ENCODE measurements around the gene LRP10.

LRP10 gene

GRCh38 chr14:22929104-22929960, 57.8 kb downstream of the LRP10 start, which contains the start of gene PRMT5:
PRMT5 (minus strand) TSS chr14:22929376; CDS start chr14:22929361, 15 bp downstream.
- TF ChIP-seq POLR2AphosphoS5 (IDR thresholded peaks at IDR 0.05; ENCODE audit: low read depth, low read length) (peak; percentile 79), FOXP2 (optimal IDR thresholded peaks at IDR 0.05; ENCODE audit: borderline replicate concordance, extremely low read depth, extremely low read length, insufficient read depth) (no peak), SIN3A (IDR thresholded peaks at IDR 0.05; ENCODE audit: borderline replicate concordance, insufficient read depth, low read length) (no peak), REST (IDR thresholded peaks at IDR 0.05; ENCODE audit: insufficient read depth in 1 of 2, low read depth in 2 of 2, low read length in 2 of 2) (0 out of 4 replicates have a peak, but pooled peaks have one; percentile 6 to 39), TAF1 (IDR thresholded peaks at IDR 0.05; ENCODE audit: borderline replicate concordance, insufficient read depth, low read length) (peak; percentile 78; the same call in 1 of the 2 replicates)

GRCh38 chr14:22929961-22930364, 58.4 kb downstream of the LRP10 start:
- TF ChIP-seq REST (IDR thresholded peaks at IDR 0.05; ENCODE audit: insufficient read depth in 1 of 2, low read depth in 2 of 2, low read length in 2 of 2) = no peak
- TF ChIP-seq TAF1 (IDR thresholded peaks at IDR 0.05; ENCODE audit: borderline replicate concordance, insufficient read depth, low read length) = no peak
- TF ChIP-seq SIN3A (IDR thresholded peaks at IDR 0.05; ENCODE audit: borderline replicate concordance, insufficient read depth, low read length) = no peak
- no peak for TF ChIP-seq FOXP2 (optimal IDR thresholded peaks at IDR 0.05; ENCODE audit: borderline replicate concordance, extremely low read depth, extremely low read length, insufficient read depth)
- no peak for TF ChIP-seq POLR2AphosphoS5 (IDR thresholded peaks at IDR 0.05; ENCODE audit: low read depth, low read length)

Measured in PFSK-1 (cell line).